T-cell (primary cell): ENCODE data around the gene EAF1. TPM values are rescaled to one million over a fixed set of nuclear protein-coding genes. Genes with fewer than 3 reads are reported as not detected.

ENCODE experiments used
- ATAC-seq, 4 experiments: fragments of 200-7000 bp in 3 of 4; fragments of 150-1000 bp in 1 of 4; cut with Tn5 transposase; replicated peaks in 1 of 4; 1 replicate in 3 of 4; 2 replicates in 1 of 4; pipeline ENCODE4 v1.10.0; 2021; ENCODE audit warnings: moderate library complexity in 3 of 4, mild to moderate bottlenecking in 2 of 4, moderate number of reproducible peaks in 1 of 4
- CTCF ChIA-PET, 2 donors: fragments of 300-600 bp; sonication (Branson Sonifier 250); formaldehyde crosslinking; loops; one replicate each; lab custom pipeline; 2022; ENCODE audit warnings: antibody characterized with exemption in 2 of 2; lab: Charles Lee
- POLR2A ChIA-PET, 2 donors: fragments of 300-600 bp; sonication (Branson Sonifier 250); formaldehyde crosslinking; loops; one replicate each; lab custom pipeline; 2022; ENCODE audit warnings: antibody characterized with exemption in 2 of 2; lab: Charles Lee
- DNase-seq, 35 experiments: peaks; one replicate each; pipeline versions ENCODE4 v3.0.0 to v3.0.0-alpha.2; 2013 to 2023
- H3K27ac ChIP-seq: one replicate; pipeline ENCODE4 v1.5.1; 2013; ENCODE audit warnings: low read length
- H3K27me3 ChIP-seq, 2 experiments: replicated peaks in 1 of 2; 1 replicate in 1 of 2; 2 replicates in 1 of 2; pipeline versions ENCODE4 v1.6.1 to v1.7.0; 2013; ENCODE audit warnings: low read length in 1 of 2, mixed read lengths in 1 of 2; ENCODE audit not compliant: control insufficient read depth in 2 of 2, insufficient read depth in 2 of 2; ENCODE audit errors: extremely low read depth in 1 of 2
- H3K36me3 ChIP-seq, 2 donors: 1 replicate in 1 of 2; 2 replicates in 1 of 2; pipeline versions ENCODE4 v1.6.1 to v1.7.0; 2013; ENCODE audit warnings: low read length in 1 of 2; ENCODE audit not compliant: control insufficient read depth in 2 of 2, insufficient read depth in 1 of 2; ENCODE audit errors: extremely low read depth in 1 of 2
- H3K4me1 ChIP-seq, 2 experiments: 1 replicate in 1 of 2; 2 replicates in 1 of 2; pipeline versions ENCODE4 v1.6.1 to v1.7.0; 2013; ENCODE audit warnings: low read length in 2 of 2, mixed read lengths in 1 of 2; ENCODE audit not compliant: insufficient read depth in 2 of 2, control insufficient read depth in 1 of 2; ENCODE audit errors: extremely low read depth in 1 of 2
- H3K4me3 ChIP-seq, 2 donors: 1 replicate in 1 of 2; 2 replicates in 1 of 2; pipeline versions ENCODE4 v1.5.1 to v1.7.0; 2013; ENCODE audit warnings: mild to moderate bottlenecking in 2 of 2, low read length in 1 of 2, moderate library complexity in 1 of 2; ENCODE audit not compliant: control insufficient read depth in 1 of 2; ENCODE audit errors: extremely low read depth in 1 of 2
- H3K9me3 ChIP-seq: 2 replicates; pipeline ENCODE4 v1.7.0; 2013
- H3K27ac Mint-ChIP-seq, 2 donors: one replicate each; pipeline ENCODE4 v1.8.0; 2020 to 2021; ENCODE audit warnings: mild to moderate bottlenecking in 2 of 2, mixed read lengths in 2 of 2
- H3K27me3 Mint-ChIP-seq, 2 donors: one replicate each; pipeline ENCODE4 v1.8.0; 2021 to 2022; ENCODE audit warnings: mixed read lengths in 2 of 2
- H3K36me3 Mint-ChIP-seq: one replicate; pipeline ENCODE4 v1.8.0; 2021; ENCODE audit warnings: mixed read lengths
- H3K4me1 Mint-ChIP-seq, 3 donors: one replicate each; pipeline ENCODE4 v1.8.0; 2020 to 2022; ENCODE audit warnings: mixed read lengths in 3 of 3, mild to moderate bottlenecking in 1 of 3
- H3K4me3 Mint-ChIP-seq, 3 donors: one replicate each; pipeline ENCODE4 v1.8.0; 2020 to 2022; ENCODE audit warnings: mild to moderate bottlenecking in 3 of 3, mixed read lengths in 3 of 3, moderate library complexity in 3 of 3
- H3K9me3 Mint-ChIP-seq, 3 donors: one replicate each; pipeline ENCODE4 v1.8.0; 2020 to 2022; ENCODE audit warnings: mixed read lengths in 3 of 3
- WGBS: methylation state at CpG from one replicate; pipeline ENCODE4 v1.1.5; 2013; ENCODE audit warnings: missing lambda C conversion rate; ENCODE audit not compliant: insufficient coverage; 5-methylcytosine and 5-hydroxymethylcytosine counted together
- total RNA-seq, 35 experiments: library from RNA in 6 of 35; stranded (reverse) in 6 of 35; fragments of 120-200 nt in 1 of 35; gene quantifications; one replicate each; pipeline versions ENCODE4 v1.2.1 to v1.2.4 and lab custom pipeline; 2013 to 2026

The EAF1 gene
- total RNA-seq, 5 donors from 2014 or later (not counting 1 experiment from before 2014, with no cell fraction given): 17.9 to 29.7 (median 22.8) TPM

- Histone ChIP-seq H3K4me3 (no peak overlapping the region), H3K36me3 (peaks cover 0 to 4% of the 10 kb centered on the region in 2 donors), H3K27ac (no peak overlapping the region), H3K27me3 (no peaks in the 10 kb centered on the region), H3K4me1 (peaks cover 2 to 44% of the 10 kb centered on the region in 2 experiments), H3K9me3 (no peaks in the 10 kb centered on the region)
- H3K27ac Mint-ChIP-seq: no peak overlapping the region
- H3K36me3 Mint-ChIP-seq: peaks cover 18% of the 10 kb centered on the region
- H3K27me3 Mint-ChIP-seq: no peaks in the 10 kb centered on the region
- POLR2A ChIA-PET: no interaction called here
- ATAC-seq (no peak), DNase-seq (no peak)
- H3K4me1 Mint-ChIP-seq: peaks cover 13 to 28% (median 16%) of the 10 kb centered on the region in 3 donors
- CTCF ChIA-PET: no interaction called here
- no peak overlapping the region for H3K4me3 Mint-ChIP-seq
- 94% methylated on average over 2 of the region's 6 CpGs for WGBS
- no peaks in the 10 kb centered on the region for H3K9me3 Mint-ChIP-seq
Observed at GRCh38 chr3:15465876-15466585, 38.6 kb downstream of the EAF1 start.

- DNase-seq (peak in 1 of 35 experiments; percentile 19), ATAC-seq (no peak)
- ChIA-PET CTCF (interaction anchor here in 1 of 2 donors (0.7 kb wide), 1 partner anchor 1248 kb away, joined by 4 read pairs; no protein-coding TSS in a partner anchor), POLR2A (no interaction called here)
- Histone ChIP-seq H3K4me1 (peaks cover 0 to 31% of the 10 kb centered on the region in 2 experiments), H3K36me3 (no peaks in the 10 kb centered on the region), H3K27me3 (no peaks in the 10 kb centered on the region), H3K4me3 (no peak overlapping the region), H3K27ac (peak overlapping the region; percentile 39), H3K9me3 (no peaks in the 10 kb centered on the region)
- Mint-ChIP-seq H3K27me3 (no peaks in the 10 kb centered on the region), H3K4me1 (peaks cover 3 to 17% (median 5%) of the 10 kb centered on the region in 3 donors), H3K4me3 (no peak overlapping the region), H3K9me3 (no peaks in the 10 kb centered on the region), H3K36me3 (peaks cover 17% of the 10 kb centered on the region), H3K27ac (peak overlapping the region; percentile 19 to 80)
- 61% methylated on average over 8 of the region's 11 CpGs for WGBS
Observed at GRCh38 chr3:15467227-15468181, 40.1 kb downstream of the EAF1 start.

GRCh38 chr3:15470261-15470660 lies 42.9 kb downstream of the EAF1 start:
- H3K36me3 ChIP-seq: peaks cover 0 to 3% of the 10 kb centered on the region in 2 donors
- DNase-seq (no peak), ATAC-seq (no peak)
- no peaks in the 10 kb centered on the region for H3K9me3 ChIP-seq
- Mint-ChIP-seq H3K4me1 (peaks cover 0 to 12% (median 4%) of the 10 kb centered on the region in 3 donors), H3K4me3 (no peak overlapping the region), H3K27me3 (no peaks in the 10 kb centered on the region), H3K9me3 (no peaks in the 10 kb centered on the region), H3K27ac (no peak overlapping the region), H3K36me3 (peaks cover 12% of the 10 kb centered on the region)
- POLR2A ChIA-PET: no interaction called here
- CTCF ChIA-PET: no interaction called here
- 80% methylated on average over 6 of the region's 6 CpGs for WGBS
- H3K27me3 ChIP-seq: no peaks in the 10 kb centered on the region
- H3K4me3 ChIP-seq: no peak overlapping the region
- peaks cover 0 to 28% of the 10 kb centered on the region in 2 experiments for H3K4me1 ChIP-seq
- H3K27ac ChIP-seq: no peak overlapping the region

GRCh38 chr3:15470849-15471248 lies 43.5 kb downstream of the EAF1 start:
- Histone ChIP-seq H3K27me3 (no peaks in the 10 kb centered on the region), H3K4me3 (no peak overlapping the region), H3K36me3 (peaks cover 0 to 3% of the 10 kb centered on the region in 2 donors), H3K4me1 (peaks cover 0 to 28% of the 10 kb centered on the region in 2 experiments), H3K9me3 (no peaks in the 10 kb centered on the region), H3K27ac (no peak overlapping the region)
- H3K36me3 Mint-ChIP-seq: peaks cover 12% of the 10 kb centered on the region
- DNase-seq: no peak
- no peaks in the 10 kb centered on the region for H3K9me3 Mint-ChIP-seq
- peaks cover 0 to 12% (median 4%) of the 10 kb centered on the region in 3 donors for H3K4me1 Mint-ChIP-seq
- ChIA-PET POLR2A (no interaction called here), CTCF (no interaction called here)
- no peaks in the 10 kb centered on the region for H3K27me3 Mint-ChIP-seq
- WGBS: no CpG with 5 or more reads among the region's 2 CpGs
- ATAC-seq: no peak
- no peak overlapping the region for H3K4me3 Mint-ChIP-seq
- no peak overlapping the region for H3K27ac Mint-ChIP-seq

GRCh38 chr3:15471861-15472260 lies 44.5 kb downstream of the EAF1 start:
- Histone ChIP-seq H3K36me3 (peaks cover 0 to 3% of the 10 kb centered on the region in 2 donors), H3K27ac (no peak overlapping the region), H3K4me3 (no peak overlapping the region), H3K9me3 (no peaks in the 10 kb centered on the region), H3K27me3 (no peaks in the 10 kb centered on the region), H3K4me1 (peaks cover 0 to 20% of the 10 kb centered on the region in 2 experiments)
- DNase-seq (no peak), ATAC-seq (no peak)
- Mint-ChIP-seq H3K9me3 (no peaks in the 10 kb centered on the region), H3K36me3 (peaks cover 7% of the 10 kb centered on the region), H3K27me3 (no peaks in the 10 kb centered on the region), H3K4me3 (no peak overlapping the region), H3K4me1 (peaks cover 0 to 9% (median 4%) of the 10 kb centered on the region in 3 donors), H3K27ac (no peak overlapping the region)
- WGBS: 100% methylated on average over 1 of the region's 3 CpGs
- ChIA-PET CTCF (interaction anchor here (0.5 to 0.6 kb wide), 2 partner anchors 9 to 470 kb away, joined by 3 read pairs; no protein-coding TSS in a partner anchor), POLR2A (interaction anchor here in 1 of 2 donors (0.7 kb wide), 1 partner anchor 37 kb away, joined by 3 read pairs; no protein-coding TSS in a partner anchor)

GRCh38 chr3:15475161-15475560 lies 47.8 kb downstream of the EAF1 start:
- ATAC-seq (no peak), DNase-seq (no peak)
- no peaks in the 10 kb centered on the region for H3K27me3 Mint-ChIP-seq
- peaks cover 0 to 3% of the 10 kb centered on the region in 2 experiments for H3K4me1 ChIP-seq
- H3K27ac Mint-ChIP-seq: no peak overlapping the region
- H3K4me3 Mint-ChIP-seq: no peak overlapping the region
- no peak overlapping the region for H3K4me3 ChIP-seq
- H3K4me1 Mint-ChIP-seq: no peaks in the 10 kb centered on the region
- no peaks in the 10 kb centered on the region for H3K27me3 ChIP-seq
- WGBS: 82% methylated on average over 3 of the region's 5 CpGs
- no peaks in the 10 kb centered on the region for H3K9me3 ChIP-seq
- H3K27ac ChIP-seq: no peak overlapping the region
- H3K36me3 ChIP-seq: peaks cover 0 to 3% of the 10 kb centered on the region in 2 donors
- ChIA-PET CTCF (no interaction called here), POLR2A (interaction anchor here in 1 of 2 donors (0.6 kb wide), 1 partner anchor 1722 kb away, joined by 4 read pairs; no protein-coding TSS in a partner anchor)
- no peaks in the 10 kb centered on the region for H3K36me3 Mint-ChIP-seq
- H3K9me3 Mint-ChIP-seq: no peaks in the 10 kb centered on the region
